GM18858 (cell line): ENCODE results near the gene SYNE3.

Source experiments
- ATAC-seq: cut with Tn5 transposase; IDR thresholded peaks from one replicate; pipeline ENCODE4 v1.9.1; 2021; ENCODE audit not compliant: unreplicated experiment

SYNE3 gene

GRCh38 chr14:95478309-95478708 is 38.1 kb downstream of the SYNE3 start:
- no peak for ATAC-seq

- ATAC-seq: no peak
Observed at GRCh38 chr14:95477411-95478269, 38.8 kb downstream of the SYNE3 start.

- no peak for ATAC-seq
Observed at GRCh38 chr14:95476747-95477146, 39.7 kb downstream of the SYNE3 start.

DNA sequence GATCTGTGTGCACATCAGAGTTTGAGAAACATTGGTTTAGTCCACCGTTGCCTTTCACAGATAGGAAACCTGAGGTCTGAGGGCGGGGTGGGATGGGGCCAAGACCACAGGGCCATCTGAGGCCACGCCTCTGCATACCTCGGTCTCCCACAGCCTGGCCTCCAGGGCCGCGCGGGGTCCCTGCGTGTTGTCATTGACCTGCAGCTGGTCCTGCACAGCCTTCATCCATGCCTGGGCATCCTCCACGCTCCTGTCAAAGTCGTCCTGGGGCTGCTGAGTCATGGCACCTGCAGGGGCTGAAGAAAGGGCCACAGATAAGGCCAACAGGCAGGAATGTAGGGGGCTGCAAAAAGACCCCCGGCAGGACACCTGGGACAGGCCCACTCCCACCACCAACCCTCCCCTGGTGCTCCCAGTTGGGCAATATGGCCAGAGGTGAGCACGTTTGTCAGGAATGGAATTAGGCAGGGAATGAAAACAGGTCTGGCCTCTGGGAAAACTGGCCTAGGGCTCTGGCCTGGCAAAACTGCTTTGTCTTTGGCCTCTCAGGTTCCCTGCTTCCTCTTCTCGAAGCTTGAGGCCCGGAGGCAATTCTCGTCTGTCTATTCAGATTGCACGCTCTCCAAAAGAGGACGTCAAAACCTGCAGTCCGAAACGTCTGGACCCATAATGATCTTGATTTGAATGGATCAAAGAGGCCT is 40.8 kb downstream of the SYNE3 start:
- no peak for ATAC-seq

GRCh38 chr14:95474941-95475340 is 41.5 kb downstream of the SYNE3 start:
- no peak for ATAC-seq

GRCh38 chr14:95474486-95474885 is 42.0 kb downstream of the SYNE3 start:
- ATAC-seq: no peak

GRCh38 chr14:95472819-95473251 is 43.6 kb downstream of the SYNE3 start:
- no peak for ATAC-seq

GRCh38 chr14:95471476-95471875 is 45.0 kb downstream of the SYNE3 start:
- ATAC-seq: no peak

GRCh38 chr14:95471016-95471415 is 45.4 kb downstream of the SYNE3 start:
- ATAC-seq: no peak

- no peak for ATAC-seq
Observed at GRCh38 chr14:95469134-95469481, 47.3 kb downstream of the SYNE3 start.

GRCh38 chr14:95468448-95469133 is 47.9 kb downstream of the SYNE3 start:
- no peak for ATAC-seq

DNA sequence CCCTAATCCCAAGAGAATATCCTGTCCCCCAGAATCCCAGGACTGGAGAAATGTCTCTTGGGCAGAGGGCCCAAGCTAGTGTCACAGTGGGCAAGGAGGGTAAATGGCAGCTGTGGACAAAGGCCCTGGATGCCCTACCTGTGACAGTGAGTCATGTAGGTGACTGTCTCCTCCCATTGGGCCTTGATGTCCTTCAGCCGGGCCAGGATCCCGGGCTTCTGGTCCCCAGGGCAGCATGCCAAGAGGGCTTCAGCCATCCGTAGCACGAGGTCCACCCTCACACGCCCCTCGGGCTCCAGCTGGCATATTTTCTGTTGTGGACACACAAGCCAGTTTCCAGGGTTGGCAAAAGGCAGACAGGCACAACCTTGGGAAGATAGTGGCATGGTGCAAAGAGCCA is 48.8 kb downstream of the SYNE3 start:
- no peak for ATAC-seq

- no peak for ATAC-seq
Observed at GRCh38 chr14:95467232-95467631, 49.2 kb downstream of the SYNE3 start.
